Effector memory CD4-positive, alpha-beta T cell (primary cell): ENCODE data around the gene GNA14.
"Not testable (repeated sequence)": the region's sequence is repeated elsewhere in the genome, so short reads cannot be mapped to it uniquely, and the experiment has no call there.

Experiments
- DNase-seq, 3 donors: peaks; one replicate each; pipeline ENCODE4 v3.0.0-alpha.2; 2020
- H3K27ac ChIP-seq: 2 replicates; pipeline ENCODE4 v1.7.0; 2013; ENCODE audit warnings: mild to moderate bottlenecking, low read length, moderate library complexity; ENCODE audit not compliant: insufficient read depth, poor library complexity, severe bottlenecking
- H3K27me3 ChIP-seq: replicated peaks from 2 replicates; pipeline ENCODE4 v1.7.0; 2013; ENCODE audit warnings: mild to moderate bottlenecking, low read length; ENCODE audit not compliant: insufficient read depth, control insufficient read depth, poor library complexity, severe bottlenecking
- H3K36me3 ChIP-seq: 2 replicates; pipeline ENCODE4 v1.7.0; 2013; ENCODE audit warnings: mild to moderate bottlenecking, low read length, moderate library complexity; ENCODE audit not compliant: control insufficient read depth, insufficient read depth
- H3K4me1 ChIP-seq: 2 replicates; pipeline ENCODE4 v1.7.0; 2013; ENCODE audit warnings: low read length, mild to moderate bottlenecking; ENCODE audit not compliant: control insufficient read depth, insufficient read depth, poor library complexity, severe bottlenecking
- H3K4me3 ChIP-seq: 2 replicates; pipeline ENCODE4 v1.7.0; 2013; ENCODE audit warnings: low read length, low read depth, mild to moderate bottlenecking; ENCODE audit not compliant: insufficient read depth, poor library complexity, severe bottlenecking
- H3K9me3 ChIP-seq: 2 replicates; pipeline ENCODE4 v1.7.0; 2013; ENCODE audit warnings: mild to moderate bottlenecking, low read length, moderate library complexity; ENCODE audit not compliant: control insufficient read depth

Gene GNA14

DNA sequence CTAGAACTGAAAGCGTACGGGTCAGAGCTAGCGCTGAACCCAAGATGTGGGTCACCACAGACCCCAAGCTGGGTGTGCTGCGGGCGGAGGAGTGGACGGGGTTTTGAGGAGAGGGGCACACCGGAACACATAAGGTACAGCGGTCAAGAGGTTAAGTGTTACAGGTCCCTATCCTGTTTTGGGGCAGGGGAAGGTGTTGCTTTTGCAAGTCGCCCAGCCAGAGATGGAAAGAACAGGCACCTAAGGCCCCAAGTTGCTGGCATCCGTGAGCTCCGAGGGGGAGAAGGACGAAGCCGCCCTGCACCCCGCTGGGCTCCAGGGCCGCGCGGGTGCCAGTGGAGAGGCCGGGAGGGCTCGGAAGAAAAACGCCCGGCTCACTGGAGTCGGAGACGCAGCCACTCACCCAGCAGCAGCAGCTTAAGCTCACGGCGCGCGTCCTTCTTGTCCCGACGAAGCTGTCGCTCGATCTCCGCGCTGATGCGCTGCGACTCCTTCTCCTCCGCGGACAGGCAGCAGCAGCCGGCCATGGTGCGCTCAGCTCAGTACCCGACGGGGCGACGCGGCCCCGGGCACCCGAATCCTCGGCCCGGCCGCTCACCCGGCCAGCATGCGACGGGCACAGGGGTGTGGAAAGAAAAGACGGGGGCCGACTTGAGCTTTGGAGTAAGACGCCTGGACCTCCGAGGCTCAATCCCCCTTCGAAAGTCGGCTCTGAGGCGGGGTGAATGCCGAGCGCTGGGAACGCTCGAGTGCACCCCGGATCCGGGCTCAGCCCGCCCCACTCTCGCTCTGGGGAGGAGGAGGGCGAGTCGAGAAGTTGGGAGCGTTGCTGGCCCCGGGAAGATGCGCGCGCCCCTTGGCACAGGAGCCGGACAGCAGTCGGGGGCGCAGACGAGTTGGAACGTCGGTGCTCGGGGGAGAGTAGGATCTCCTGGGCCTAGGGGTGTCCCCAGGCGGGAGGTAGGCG lies 572 bp downstream of the GNA14 start:
- Histone ChIP-seq H3K9me3 (no peaks in the 10 kb centered on the region), H3K27me3 (peaks cover 20% of the 10 kb centered on the region), H3K4me1 (peaks cover 10% of the 10 kb centered on the region), H3K4me3 (peak overlapping the region; percentile 29), H3K36me3 (no peaks in the 10 kb centered on the region), H3K27ac (no peak overlapping the region)
- DNase-seq, result no peak

DNA sequence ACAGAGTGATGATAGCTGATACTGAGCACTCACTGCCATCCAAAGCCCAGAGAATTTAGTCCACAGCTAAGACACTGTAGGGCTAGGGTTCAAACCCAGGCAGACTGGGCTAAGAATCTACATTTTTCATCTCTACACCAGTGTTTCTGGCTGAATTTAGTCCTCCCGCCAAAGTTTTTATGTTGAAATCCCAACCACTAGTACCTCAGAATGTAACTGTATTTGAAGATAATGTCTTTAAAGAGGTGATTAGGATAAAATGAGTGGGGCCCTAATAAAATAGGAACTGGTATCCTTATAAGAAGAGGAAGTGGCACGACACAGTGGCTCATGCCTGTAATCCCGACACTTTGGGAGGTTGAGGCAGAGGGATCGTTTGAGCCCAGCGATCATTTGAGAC lies 4.3 kb downstream of the GNA14 start:
- H3K9me3 ChIP-seq, result no peaks in the 10 kb centered on the region
- no peak for DNase-seq
- H3K4me1 ChIP-seq, result peaks cover 10% of the 10 kb centered on the region
- H3K36me3 ChIP-seq, result no peaks in the 10 kb centered on the region
- H3K27ac ChIP-seq, result no peak overlapping the region
- no peak overlapping the region for H3K4me3 ChIP-seq
- H3K27me3 ChIP-seq, result peaks cover 18% of the 10 kb centered on the region

DNA sequence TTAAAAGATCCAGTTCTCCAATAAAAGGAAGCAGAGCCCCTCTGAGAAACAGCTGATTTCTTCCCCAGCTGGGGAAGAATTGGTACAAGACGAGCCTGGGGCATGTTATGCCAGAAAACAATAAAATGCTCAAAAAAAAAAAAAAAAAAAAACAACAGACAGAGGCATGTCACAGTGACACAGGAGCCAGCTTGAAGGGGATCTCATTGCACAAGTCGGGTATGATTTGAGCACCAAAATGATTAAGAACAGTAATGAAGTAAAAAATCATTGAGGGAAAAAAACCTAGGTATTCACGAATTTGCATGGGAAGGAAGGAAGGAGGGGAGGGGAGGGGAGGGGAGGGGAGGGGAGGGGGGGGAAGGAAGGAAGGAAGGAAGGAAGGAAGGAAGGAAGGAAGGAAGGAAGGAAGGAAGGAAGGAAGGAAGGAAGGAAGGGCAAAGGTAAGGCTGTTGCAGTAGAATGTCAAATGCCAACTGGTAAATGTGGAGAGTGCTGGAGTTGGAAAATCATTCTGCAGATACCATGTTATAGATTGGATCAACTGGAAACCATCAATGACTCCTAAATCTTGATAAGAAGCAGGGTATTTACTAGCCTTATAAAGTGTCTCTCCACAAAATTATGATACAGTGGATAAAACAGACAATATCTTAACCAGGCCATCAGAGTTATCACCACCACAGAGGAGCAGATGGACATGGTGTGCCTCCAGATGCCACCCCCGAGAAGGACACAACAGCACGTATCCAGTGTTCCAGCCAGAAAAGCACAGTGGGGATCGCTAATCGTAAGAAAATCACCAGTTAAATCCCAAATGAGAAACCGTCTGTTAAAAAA lies 7.2 kb downstream of the GNA14 start:
- Histone ChIP-seq H3K9me3 (no peaks in the 10 kb centered on the region), H3K27me3 (no peaks in the 10 kb centered on the region), H3K27ac (no peak overlapping the region), H3K4me1 (no peaks in the 10 kb centered on the region), H3K4me3 (no peak overlapping the region), H3K36me3 (no peaks in the 10 kb centered on the region)
- DNase-seq, result no peak

DNA sequence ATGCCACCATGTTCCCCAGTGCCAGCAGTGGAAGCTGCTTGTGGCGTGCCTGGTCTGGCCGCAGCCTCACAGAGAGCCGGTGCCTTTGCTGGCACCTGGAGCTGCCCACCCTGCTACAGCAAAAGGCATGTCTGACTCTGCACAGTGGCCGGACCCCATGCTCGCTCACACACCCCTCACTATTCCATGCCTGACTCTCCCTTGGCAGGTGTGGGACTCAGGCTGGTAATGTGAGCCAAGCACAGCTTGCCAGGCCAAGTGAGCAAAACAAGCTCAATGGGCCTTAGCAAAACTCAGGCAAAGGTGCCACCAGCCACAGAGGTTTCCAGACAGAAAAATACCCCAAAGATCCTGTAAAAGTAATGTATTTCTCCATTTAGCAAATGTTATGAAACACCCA lies 15.5 kb downstream of the GNA14 start:
- no peaks in the 10 kb centered on the region for H3K27me3 ChIP-seq
- no peak overlapping the region for H3K27ac ChIP-seq
- no peaks in the 10 kb centered on the region for H3K9me3 ChIP-seq
- H3K36me3 ChIP-seq, result no peaks in the 10 kb centered on the region
- no peaks in the 10 kb centered on the region for H3K4me1 ChIP-seq
- no peak for DNase-seq
- no peak overlapping the region for H3K4me3 ChIP-seq

DNA sequence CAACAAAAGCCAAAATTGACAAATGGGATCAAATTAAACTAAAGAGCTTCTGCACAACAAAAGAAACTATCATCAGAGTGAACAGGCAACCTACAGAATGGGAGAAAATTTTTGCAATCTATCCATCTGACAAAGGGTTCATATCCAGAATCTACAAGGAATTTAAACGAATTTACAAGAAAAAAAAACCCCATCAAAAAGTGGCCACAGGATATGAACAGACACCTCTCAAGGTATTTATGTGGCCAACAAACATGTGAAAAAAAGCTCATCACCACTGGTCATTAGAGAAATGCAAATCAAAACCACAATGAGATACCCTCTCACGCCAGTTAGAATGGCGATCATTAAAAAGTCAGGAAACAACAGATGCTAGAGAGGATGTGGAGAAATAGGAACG lies 19.3 kb downstream of the GNA14 start:
- not testable (repeated sequence) for DNase-seq, H3K4me1 ChIP-seq, H3K27me3 ChIP-seq, H3K9me3 ChIP-seq, H3K36me3 ChIP-seq, H3K27ac ChIP-seq, H3K4me3 ChIP-seq

DNA sequence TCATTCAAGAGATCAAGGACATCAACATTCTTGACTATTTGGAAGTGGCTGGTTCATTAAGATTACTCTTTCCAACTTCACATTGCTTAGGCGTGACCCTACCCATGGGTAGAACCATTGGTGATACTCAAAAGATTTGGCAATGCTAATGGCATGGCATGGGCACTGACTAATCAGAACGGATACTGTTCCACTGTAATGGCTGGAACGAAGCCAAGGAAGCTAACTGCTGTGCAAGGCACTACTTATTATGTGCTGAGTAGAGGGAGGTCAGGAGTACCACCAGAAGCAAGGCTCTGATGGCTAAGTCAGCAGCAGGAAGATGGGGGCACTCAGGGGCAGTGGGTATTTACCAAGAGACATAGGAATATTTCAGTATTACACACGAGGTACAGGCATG lies 31.9 kb downstream of the GNA14 start:
- Histone ChIP-seq H3K4me3 (no peak overlapping the region), H3K27ac (no peak overlapping the region), H3K36me3 (no peaks in the 10 kb centered on the region), H3K4me1 (no peaks in the 10 kb centered on the region), H3K9me3 (no peaks in the 10 kb centered on the region), H3K27me3 (no peaks in the 10 kb centered on the region)
- DNase-seq, result no peak

DNA sequence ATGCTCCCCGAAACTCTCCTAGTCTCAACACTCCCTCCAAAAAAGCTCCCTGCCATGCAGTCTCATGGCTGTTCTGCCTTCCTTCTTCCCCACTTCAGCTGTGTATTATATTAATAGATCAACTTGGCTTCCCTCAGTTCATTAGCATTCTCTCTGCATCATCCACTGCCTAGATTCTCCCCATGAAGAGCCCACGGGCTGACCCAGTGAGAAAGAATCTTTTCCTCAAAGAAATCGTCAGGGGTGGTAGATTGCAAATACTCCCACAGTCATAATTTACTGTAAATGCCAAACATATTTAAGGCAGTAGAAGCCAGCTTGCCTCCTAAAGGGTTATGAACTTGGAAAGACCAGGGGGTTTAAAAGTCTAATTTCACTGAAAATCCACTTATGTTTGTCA lies 33.5 kb downstream of the GNA14 start:
- no peak for DNase-seq
- no peaks in the 10 kb centered on the region for H3K27me3 ChIP-seq
- no peak overlapping the region for H3K27ac ChIP-seq
- H3K4me3 ChIP-seq, result no peak overlapping the region
- H3K36me3 ChIP-seq, result no peaks in the 10 kb centered on the region
- no peaks in the 10 kb centered on the region for H3K9me3 ChIP-seq
- H3K4me1 ChIP-seq, result no peaks in the 10 kb centered on the region

DNA sequence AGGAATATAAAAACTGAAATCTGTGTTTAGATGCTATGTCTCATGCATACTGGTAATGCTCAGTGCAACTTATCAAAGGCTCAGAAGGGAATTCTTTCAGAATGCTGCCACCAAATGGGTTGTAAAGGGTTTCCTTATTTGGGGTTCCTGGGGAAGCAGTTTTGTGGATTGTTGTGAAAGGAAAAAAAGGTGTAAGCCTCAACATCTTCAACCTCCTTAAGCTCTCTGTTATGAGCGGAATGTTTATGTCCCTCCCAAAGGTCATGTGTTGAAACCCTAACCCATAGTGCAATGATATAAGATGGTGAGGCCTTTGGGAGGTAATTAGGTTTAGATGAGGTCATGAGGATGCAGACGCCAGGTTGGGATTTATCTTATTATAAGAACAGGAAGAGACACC lies 41.6 kb downstream of the GNA14 start:
- no peaks in the 10 kb centered on the region for H3K4me1 ChIP-seq
- H3K9me3 ChIP-seq, result no peaks in the 10 kb centered on the region
- no peaks in the 10 kb centered on the region for H3K27me3 ChIP-seq
- DNase-seq, result no peak
- no peak overlapping the region for H3K4me3 ChIP-seq
- H3K27ac ChIP-seq, result no peak overlapping the region
- no peaks in the 10 kb centered on the region for H3K36me3 ChIP-seq

DNA sequence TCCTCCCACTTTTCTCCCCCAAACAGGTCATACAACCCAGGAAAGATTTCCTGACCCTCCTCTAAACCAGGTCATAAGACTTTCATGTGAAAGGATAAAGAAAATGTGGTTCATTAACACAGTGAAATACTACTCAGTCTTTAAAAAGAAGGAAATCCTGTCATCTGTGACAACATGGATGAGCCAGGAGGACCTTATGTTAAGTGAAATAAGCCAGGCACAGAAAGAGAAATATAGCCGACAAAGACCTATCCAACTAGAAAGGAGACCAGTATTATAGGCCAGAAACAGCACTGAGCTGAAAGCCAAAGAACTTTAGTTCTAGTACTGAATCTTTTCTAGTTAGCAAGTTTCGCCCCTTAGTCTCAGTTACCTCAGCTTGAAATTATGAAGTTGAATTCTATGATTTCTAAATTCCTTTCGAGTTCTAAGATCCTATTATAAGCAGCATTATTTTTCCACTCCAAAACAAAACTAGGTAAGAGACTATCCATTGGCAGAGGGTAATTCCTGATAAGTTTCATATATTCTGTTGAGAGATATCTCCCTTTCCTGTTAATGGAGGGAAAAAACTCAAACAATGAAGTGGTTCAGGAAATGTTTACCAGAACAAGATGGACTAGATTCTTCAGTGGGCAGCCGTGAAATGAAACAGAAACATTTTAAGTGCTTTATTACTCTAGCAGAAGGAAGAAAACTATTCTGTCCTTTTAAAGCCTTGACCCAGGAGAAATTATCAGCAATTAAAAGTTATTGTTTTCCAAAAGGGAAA lies 42.5 kb downstream of the GNA14 start:
- no peaks in the 10 kb centered on the region for H3K27me3 ChIP-seq
- no peaks in the 10 kb centered on the region for H3K36me3 ChIP-seq
- H3K4me3 ChIP-seq, result no peak overlapping the region
- H3K27ac ChIP-seq, result no peak overlapping the region
- H3K4me1 ChIP-seq, result no peaks in the 10 kb centered on the region
- DNase-seq, result no peak
- H3K9me3 ChIP-seq, result no peaks in the 10 kb centered on the region
